HepG2 (cell line): ENCODE results near the gene WNT7B. TPM values are rescaled to one million over a fixed set of nuclear protein-coding genes. Genes with fewer than 3 reads are reported as not detected.

ENCODE experiments used
- ATRX ChIP-seq: sonication (generic); formaldehyde crosslinking; IDR thresholded peaks from 2 replicates; pipeline ENCODE4 v1.4.0; 2020; ENCODE audit warnings: missing genetic modification reagents, borderline replicate concordance
- BCL6 ChIP-seq: IDR thresholded peaks from 2 replicates; pipeline ENCODE4 v1.6.1; 2016; ENCODE audit warnings: missing genetic modification reagents, missing compliant biosample characterization
- CHCHD3 ChIP-seq: sonication (generic); formaldehyde crosslinking; IDR thresholded peaks from 2 replicates; pipeline ENCODE4 v1.8.0; 2022; ENCODE audit warnings: mild to moderate bottlenecking, missing genetic modification reagents, moderate library complexity
- ETV5 ChIP-seq: IDR thresholded peaks from 2 replicates; pipeline ENCODE4 v1.6.1; 2018; ENCODE audit warnings: missing biosample characterization, missing genetic modification reagents, inconsistent platforms, borderline replicate concordance
- ISL2 ChIP-seq: sonication (generic); formaldehyde crosslinking; IDR thresholded peaks from 2 replicates; pipeline ENCODE4 v1.5.0; 2020; ENCODE audit warnings: missing genetic modification reagents
- MAFK ChIP-seq, 2 experiments: IDR thresholded peaks in 1 of 2; conservative IDR thresholded peaks in 1 of 2; 2 replicates each; pipeline ENCODE4 v1.6.1; 2011; ENCODE audit warnings: improper control_type of control experiment in 2 of 2, low read length in 2 of 2
- MTF2 ChIP-seq: sonication (generic); formaldehyde crosslinking; IDR thresholded peaks from 2 replicates; pipeline ENCODE4 v1.5.0; 2020; ENCODE audit warnings: missing genetic modification reagents, borderline replicate concordance
- NRL ChIP-seq: sonication (generic); formaldehyde crosslinking; IDR thresholded peaks from 2 replicates; pipeline ENCODE4 v1.5.0; 2020; ENCODE audit warnings: missing genetic modification reagents, mild to moderate bottlenecking, moderate library complexity, borderline replicate concordance
- POGZ ChIP-seq: sonication (generic); formaldehyde crosslinking; IDR thresholded peaks from 2 replicates; pipeline ENCODE4 v1.4.0; 2020; ENCODE audit warnings: mild to moderate bottlenecking, missing genetic modification reagents
- PTBP1 ChIP-seq: fragments of 200-400 bp; formaldehyde crosslinking; IDR thresholded peaks from 2 replicates; pipeline ENCODE4 v1.6.1; 2018; ENCODE audit warnings: low read length, low read depth; ENCODE audit not compliant: poor library complexity, severe bottlenecking
- RBM39 ChIP-seq: fragments of 200-400 bp; formaldehyde crosslinking; IDR thresholded peaks from one replicate; pipeline ENCODE4 v1.6.1; 2018; ENCODE audit warnings: antibody characterized with exemption, mild to moderate bottlenecking, low read depth, low read length; ENCODE audit not compliant: poor library complexity, severe bottlenecking
- TAF1 ChIP-seq: sonication (generic); formaldehyde crosslinking; IDR thresholded peaks from 2 replicates; pipeline ENCODE4 v1.4.0; 2020; ENCODE audit warnings: missing genetic modification reagents
- TAF15 ChIP-seq: fragments of 200-400 bp; formaldehyde crosslinking; IDR thresholded peaks from one replicate; pipeline ENCODE4 v1.6.1; 2018; ENCODE audit warnings: mild to moderate bottlenecking, low read depth, low read length; ENCODE audit not compliant: poor library complexity, severe bottlenecking
- U2AF2 ChIP-seq: fragments of 200-400 bp; formaldehyde crosslinking; IDR thresholded peaks from 2 replicates; pipeline ENCODE4 v1.6.1; 2017; ENCODE audit warnings: low read depth, mild to moderate bottlenecking, low read length
- ZBTB1 ChIP-seq: sonication (generic); formaldehyde crosslinking; IDR thresholded peaks from 2 replicates; pipeline ENCODE4 v1.4.0; 2020; ENCODE audit warnings: missing genetic modification reagents, borderline replicate concordance
- ZNF331 ChIP-seq: sonication (generic); formaldehyde crosslinking; IDR thresholded peaks from 2 replicates; pipeline ENCODE4 v1.4.0; 2020; ENCODE audit warnings: missing genetic modification reagents
- ZNF501 ChIP-seq: sonication (generic); formaldehyde crosslinking; IDR thresholded peaks from 2 replicates; pipeline ENCODE4 v1.5.1; 2020; ENCODE audit warnings: mild to moderate bottlenecking, moderate library complexity, missing genetic modification reagents
- ZNF589 ChIP-seq: sonication (generic); formaldehyde crosslinking; conservative IDR thresholded peaks from 2 replicates; pipeline ENCODE4 v1.8.0; 2022; ENCODE audit warnings: mild to moderate bottlenecking, moderate library complexity, missing genetic modification reagents
- ZNF607 ChIP-seq: sonication (generic); formaldehyde crosslinking; IDR thresholded peaks from 2 replicates; pipeline ENCODE4 v1.5.1; 2020; ENCODE audit warnings: missing genetic modification reagents, mild to moderate bottlenecking, borderline replicate concordance
- ZNF614 ChIP-seq: IDR thresholded peaks from 2 replicates; pipeline ENCODE4 v1.6.1; 2018; ENCODE audit warnings: missing biosample characterization, missing genetic modification reagents, inconsistent platforms, borderline replicate concordance
- ZNF629 ChIP-seq: sonication (generic); formaldehyde crosslinking; conservative IDR thresholded peaks from 2 replicates; pipeline ENCODE4 v1.5.0; 2020; ENCODE audit warnings: missing genetic modification reagents
- ZNF639 ChIP-seq: conservative IDR thresholded peaks from 2 replicates; pipeline ENCODE4 v1.6.1; 2018; ENCODE audit warnings: missing genetic modification reagents
- ZNF83 ChIP-seq: sonication (generic); formaldehyde crosslinking; IDR thresholded peaks from 2 replicates; pipeline ENCODE4 v1.4.0; 2020; ENCODE audit warnings: missing genetic modification reagents, mild to moderate bottlenecking, borderline replicate concordance
- ZNF879 ChIP-seq: sonication (generic); formaldehyde crosslinking; IDR thresholded peaks from 2 replicates; pipeline ENCODE4 v1.8.1; 2023; ENCODE audit warnings: missing genetic modification reagents
- polyA plus RNA-seq, 8 experiments: library from polyadenylated mRNA; depleted of rRNA in 3 of 8; stranded (reverse) in 7 of 8; unstranded in 1 of 8; fragments of >200 nt; fragmentation: Illumina TruSeq in 4 of 8; extraction: Trizol in 4 of 8; gene quantifications; 2 replicates each; pipeline versions ENCODE4 v1.2.1 to v1.2.3, GENCODE V29; 2011 to 2016; ENCODE audit warnings: low read depth in 4 of 8, missing spikeins in 1 of 8, mixed read lengths in 1 of 8; ENCODE audit not compliant: insufficient read depth in 1 of 8
- total RNA-seq, 5 experiments: library from RNA; depleted of rRNA; stranded (reverse); fragments of >200 nt; fragmentation: Illumina TruSeq; extraction: Trizol; gene quantifications; 2 replicates each; pipeline ENCODE4 v1.2.3, GENCODE V29; 2016; ENCODE audit warnings: low read depth in 1 of 5
- TF ChIP-seq, protein P1 (sequence below): sonication (generic); formaldehyde crosslinking; IDR thresholded peaks from 2 replicates; pipeline ENCODE4 v1.5.0; 2020; ENCODE audit warnings: missing genetic modification reagents, mild to moderate bottlenecking, borderline replicate concordance
- TF ChIP-seq, protein P2 (sequence below): sonication (generic); formaldehyde crosslinking; IDR thresholded peaks from 2 replicates; pipeline ENCODE4 v1.5.1; 2020; ENCODE audit warnings: missing genetic modification reagents, mild to moderate bottlenecking, borderline replicate concordance

WNT7B gene
- total and polyA plus RNA-seq, 2 of the 13 experiments (the other 11 are each of a cell fraction or from before 2014, with no cell fraction given), result 0.09 TPM; not detected in 1

DNA sequence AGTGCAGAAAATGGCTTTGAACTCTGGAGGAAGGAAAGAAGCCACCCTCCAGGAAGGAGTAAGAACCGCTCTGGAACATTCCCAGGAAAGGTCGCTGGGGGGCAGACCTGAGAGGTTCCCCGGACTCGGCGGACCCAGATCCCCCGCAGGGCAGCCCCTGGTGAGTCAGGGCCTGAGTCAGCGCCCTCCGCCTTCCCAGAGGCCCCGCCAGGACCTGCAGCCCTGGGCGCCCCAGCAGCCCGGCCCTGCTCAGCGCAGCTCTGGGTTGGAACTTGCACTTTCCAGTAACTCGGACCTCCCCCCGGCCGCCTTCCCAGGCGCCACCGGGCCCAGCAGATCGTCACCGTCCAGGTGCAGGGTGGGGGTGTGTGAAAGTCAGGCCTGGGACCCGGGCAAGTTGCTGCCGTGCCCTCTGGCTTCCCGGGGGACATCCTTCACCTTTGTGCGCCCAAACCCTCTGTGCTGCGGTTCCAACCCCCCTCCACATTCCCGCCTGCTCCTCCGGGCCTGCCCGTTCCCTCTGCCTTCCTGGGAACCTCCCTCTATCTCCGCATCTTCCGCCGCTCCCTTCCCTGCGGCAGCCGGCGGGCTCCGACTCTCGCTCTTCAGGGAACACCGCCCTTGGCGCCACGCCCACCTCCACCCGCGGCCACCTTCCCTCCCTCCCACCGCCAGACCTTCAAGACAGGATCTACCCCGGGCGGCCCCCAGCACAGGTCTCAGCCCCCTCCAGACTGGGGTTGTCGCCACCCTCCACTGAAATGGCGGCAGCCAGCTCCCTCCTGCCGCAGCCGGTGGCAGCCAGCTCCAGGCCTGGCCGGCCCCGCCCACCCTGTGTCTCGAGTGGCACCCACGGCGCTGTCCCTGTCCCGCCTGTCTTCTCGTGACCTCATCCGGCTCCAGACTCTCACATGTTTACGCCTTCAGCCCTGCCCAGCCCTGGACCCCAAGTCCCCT is 36.8 kb upstream of the WNT7B start (continued):
- TF ChIP-seq ZNF589 (no peak), ZNF83 (no peak), TAF15 (no peak), ZBTB1 (CRISPR knock-in tag) (no peak), ZNF607 (CRISPR knock-in tag) (peak; percentile 75; the same call in 1 of the 2 replicates), ZNF501 (CRISPR knock-in tag) (peak; percentile 83), U2AF2 (no peak), MTF2 (CRISPR knock-in tag) (peak; percentile 95), BCL6 (CRISPR knock-in tag) (peak; percentile 95), RBM39 (peak; percentile 48), TAF1 (peak; percentile 66), PTBP1 (peak; percentile 13), MAFK (conservative IDR thresholded peaks at IDR 0.05 in 1 of 2, IDR thresholded peaks at IDR 0.05 in 1 of 2; ENCODE audit: low read length in 2 of 2) (peak; percentile 68 to 80), ZNF614 (0 out of 2 replicates have a peak, but pooled peaks have one; percentile 19), ATRX (CRISPR knock-in tag) (no peak), CHCHD3 (CRISPR knock-in tag) (peak; percentile 65; the same call in 1 of the 2 replicates), ETV5 (CRISPR knock-in tag) (peak; percentile 36; the same call in 1 of the 2 replicates), ZNF629 (CRISPR knock-in tag) (0 out of 2 replicates have a peak, but pooled peaks have one; percentile 11), NRL (peak; percentile 53), POGZ (0 out of 2 replicates have a peak, but pooled peaks have one; percentile 22), ZNF639 (CRISPR knock-in tag) (0 out of 2 replicates have a peak, but pooled peaks have one; percentile 35), ZNF879 (CRISPR knock-in tag) (no peak), ISL2 (CRISPR knock-in tag) (no peak), ZNF331 (CRISPR knock-in tag) (peak; percentile 65)
- TF ChIP-seq, protein P1, sequence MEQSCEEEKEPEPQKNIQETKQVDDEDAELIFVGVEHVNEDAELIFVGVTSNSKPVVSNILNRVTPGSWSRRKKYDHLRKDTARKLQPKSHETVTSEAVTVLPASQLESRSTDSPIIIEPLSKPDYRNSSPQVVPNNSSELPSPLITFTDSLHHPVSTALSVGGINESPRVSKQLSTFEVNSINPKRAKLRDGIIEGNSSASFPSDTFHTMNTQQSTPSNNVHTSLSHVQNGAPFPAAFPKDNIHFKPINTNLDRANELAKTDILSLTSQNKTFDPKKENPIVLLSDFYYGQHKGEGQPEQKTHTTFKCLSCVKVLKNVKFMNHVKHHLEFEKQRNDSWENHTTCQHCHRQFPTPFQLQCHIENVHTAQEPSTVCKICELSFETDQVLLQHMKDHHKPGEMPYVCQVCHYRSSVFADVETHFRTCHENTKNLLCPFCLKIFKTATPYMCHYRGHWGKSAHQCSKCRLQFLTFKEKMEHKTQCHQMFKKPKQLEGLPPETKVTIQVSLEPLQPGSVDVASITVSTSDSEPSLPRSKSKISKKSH (CRISPR knock-in tag), result peak; percentile 68; the same call in 1 of the 2 replicates
- TF ChIP-seq, protein P2, sequence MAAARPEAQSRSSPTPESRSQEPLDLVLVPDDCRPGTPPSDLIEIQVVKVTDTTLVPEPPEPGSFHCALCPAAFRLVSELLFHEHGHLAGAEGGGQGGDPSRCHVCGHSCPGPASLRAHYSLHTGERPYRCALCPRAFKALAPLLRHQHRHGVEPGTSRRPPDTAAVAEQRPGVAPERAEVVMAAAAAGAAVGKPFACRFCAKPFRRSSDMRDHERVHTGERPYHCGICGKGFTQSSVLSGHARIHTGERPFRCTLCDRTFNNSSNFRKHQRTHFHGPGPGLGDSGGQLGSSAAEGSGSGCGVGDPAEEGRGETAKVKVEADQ (CRISPR knock-in tag), result no peak; the same call in 1 of the 2 replicates
